HG03103 (cell line): ENCODE measurements around the gene PPP1R14D.
"Not testable (repeated sequence)": the region's sequence is repeated elsewhere in the genome, so short reads cannot be mapped to it uniquely, and the experiment has no call there.

Experiments
- ATAC-seq: cut with Tn5 transposase; IDR thresholded peaks from one replicate; pipeline ENCODE4 v1.9.1; 2021; ENCODE audit warnings: low read depth; ENCODE audit not compliant: unreplicated experiment

PPP1R14D gene, protein sequence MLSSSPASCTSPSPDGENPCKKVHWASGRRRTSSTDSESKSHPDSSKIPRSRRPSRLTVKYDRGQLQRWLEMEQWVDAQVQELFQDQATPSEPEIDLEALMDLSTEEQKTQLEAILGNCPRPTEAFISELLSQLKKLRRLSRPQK

DNA sequence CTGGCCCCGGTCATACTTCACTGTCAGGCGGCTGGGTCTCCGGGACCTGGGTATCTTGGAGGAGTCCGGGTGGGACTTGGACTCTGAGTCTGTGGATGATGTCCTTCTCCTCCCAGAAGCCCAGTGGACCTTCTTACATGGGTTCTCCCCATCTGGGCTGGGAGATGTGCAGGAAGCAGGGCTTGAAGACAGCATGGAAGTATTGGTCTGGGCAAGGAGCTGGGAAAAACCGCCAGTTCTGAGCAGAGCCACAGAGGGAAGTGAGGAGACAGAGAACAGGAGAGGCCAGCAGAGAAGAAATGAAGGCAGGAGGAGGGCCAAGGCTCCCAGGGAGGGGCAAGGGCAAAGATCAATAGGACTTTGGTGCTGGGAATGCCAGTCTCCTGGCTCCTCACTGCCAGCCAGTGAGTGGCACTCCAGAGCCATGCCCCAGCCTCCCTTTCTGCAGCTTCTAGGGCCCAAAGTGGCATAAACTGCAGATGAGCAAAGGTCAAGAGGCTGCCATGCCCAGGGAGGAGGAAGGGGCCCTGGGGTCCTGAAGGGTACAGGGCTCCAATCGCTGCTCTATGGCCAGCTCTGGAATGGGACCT, at the start of gene PPP1R14D:
Gene PPP1R14D, minus strand, starts transcription at position 262 of the 590 bp plus-strand sequence. Its CDS starts 67 bp downstream, at position 195.
- ATAC-seq = no peak

DNA sequence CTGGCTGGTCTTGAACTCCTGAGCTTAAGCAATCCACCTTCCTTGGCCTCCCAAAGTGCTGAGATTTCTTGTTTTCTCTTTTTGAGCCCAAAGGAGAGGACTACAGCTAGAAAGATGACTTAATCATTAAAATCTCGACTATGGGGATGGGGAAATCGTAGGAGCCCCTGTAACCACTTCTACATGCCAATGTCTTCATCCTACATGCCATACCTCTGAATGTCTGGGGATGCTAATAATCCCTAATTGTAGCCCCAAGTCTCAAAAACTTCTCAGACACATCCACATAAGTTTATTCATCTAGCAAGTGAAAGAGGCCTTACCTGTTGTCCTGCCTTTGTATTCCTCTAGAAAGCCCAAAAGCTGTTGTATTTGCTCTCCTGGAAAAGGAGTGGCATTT, 49.2 kb upstream of the PPP1R14D start:
- ATAC-seq = no peak

DNA sequence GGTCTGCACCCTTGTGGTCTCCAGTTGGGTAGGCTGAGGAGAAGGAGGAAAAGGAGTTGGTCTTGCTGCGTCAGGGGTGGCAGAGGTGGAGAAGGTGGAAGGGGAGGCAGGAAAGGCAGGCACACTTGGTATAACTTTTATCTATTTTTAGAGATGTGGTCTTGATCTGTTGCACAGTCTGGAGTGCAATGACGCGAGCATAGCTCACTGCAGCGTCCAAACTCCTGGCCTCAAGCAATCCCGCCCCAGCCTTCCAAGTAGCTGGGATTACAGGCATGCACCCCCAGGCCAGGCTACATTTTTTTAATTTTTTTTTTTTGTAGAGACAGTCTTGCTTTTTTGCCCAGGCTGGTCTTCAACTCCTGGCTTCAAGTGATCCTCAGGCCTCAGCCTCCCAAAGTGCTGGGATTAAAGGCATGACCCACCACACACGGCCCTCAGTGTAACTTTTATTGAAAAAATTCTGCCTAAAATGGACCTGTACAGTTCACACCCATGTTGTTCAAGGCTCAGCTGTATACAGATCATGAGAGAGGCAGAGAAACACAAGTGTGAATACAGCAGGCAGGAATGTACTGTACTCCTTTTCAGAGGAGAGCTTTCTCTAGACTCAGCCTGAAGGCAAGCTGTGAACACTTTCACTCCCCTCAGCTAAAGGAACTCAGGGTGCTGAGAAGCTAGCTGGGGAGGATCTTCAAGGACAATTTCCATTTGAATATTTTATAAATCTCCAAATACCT, 47.7 kb upstream of the PPP1R14D start:
- ATAC-seq = no peak

DNA sequence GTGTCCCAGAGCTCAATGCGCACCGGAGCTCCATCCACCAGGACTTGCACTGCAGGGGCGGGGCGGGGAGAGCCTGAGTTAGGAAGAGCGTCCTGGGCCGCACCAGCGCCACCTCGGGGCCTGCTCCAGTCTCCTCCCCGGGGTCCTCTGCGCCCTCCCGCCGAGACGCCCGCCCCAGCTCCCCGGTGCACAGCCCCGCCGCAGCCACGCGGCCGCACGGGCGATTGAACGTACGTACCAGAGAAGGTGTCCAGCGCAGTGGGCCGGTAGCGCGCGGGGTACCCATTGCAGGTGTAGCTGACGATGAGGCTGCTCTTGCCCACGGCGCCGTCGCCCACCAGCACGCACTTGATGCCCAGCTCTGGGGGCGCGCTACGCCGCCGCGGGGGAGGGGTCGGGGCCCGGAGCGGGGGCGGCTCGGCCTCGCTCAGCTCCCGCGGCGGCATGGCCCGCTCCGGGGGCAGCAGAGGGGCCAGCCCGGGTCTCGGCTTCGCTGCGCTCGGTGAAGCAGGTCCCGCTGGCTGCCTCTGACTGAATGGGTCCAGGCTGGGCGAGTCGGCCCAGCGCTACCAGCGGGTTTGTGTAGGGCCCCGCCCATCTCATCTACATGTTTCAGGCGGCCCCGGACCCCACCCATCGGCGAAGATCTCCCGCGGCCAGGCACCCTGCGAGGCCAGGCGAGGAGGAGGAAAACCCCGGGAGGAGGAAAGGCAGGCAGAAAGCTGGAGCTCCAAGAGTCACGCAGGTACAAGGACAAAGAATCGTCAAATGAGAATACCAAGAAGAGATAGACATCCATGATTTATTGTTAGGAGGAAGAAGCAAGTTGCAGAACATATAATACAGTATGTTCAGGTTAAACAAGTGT, 45.4 kb upstream of the PPP1R14D start, which contains the start of gene RHOV:
Gene RHOV, minus strand, starts transcription at position 541 of the 868 bp plus-strand sequence. Its CDS starts 95 bp downstream, at position 446.
- peak; percentile 59 for ATAC-seq

DNA sequence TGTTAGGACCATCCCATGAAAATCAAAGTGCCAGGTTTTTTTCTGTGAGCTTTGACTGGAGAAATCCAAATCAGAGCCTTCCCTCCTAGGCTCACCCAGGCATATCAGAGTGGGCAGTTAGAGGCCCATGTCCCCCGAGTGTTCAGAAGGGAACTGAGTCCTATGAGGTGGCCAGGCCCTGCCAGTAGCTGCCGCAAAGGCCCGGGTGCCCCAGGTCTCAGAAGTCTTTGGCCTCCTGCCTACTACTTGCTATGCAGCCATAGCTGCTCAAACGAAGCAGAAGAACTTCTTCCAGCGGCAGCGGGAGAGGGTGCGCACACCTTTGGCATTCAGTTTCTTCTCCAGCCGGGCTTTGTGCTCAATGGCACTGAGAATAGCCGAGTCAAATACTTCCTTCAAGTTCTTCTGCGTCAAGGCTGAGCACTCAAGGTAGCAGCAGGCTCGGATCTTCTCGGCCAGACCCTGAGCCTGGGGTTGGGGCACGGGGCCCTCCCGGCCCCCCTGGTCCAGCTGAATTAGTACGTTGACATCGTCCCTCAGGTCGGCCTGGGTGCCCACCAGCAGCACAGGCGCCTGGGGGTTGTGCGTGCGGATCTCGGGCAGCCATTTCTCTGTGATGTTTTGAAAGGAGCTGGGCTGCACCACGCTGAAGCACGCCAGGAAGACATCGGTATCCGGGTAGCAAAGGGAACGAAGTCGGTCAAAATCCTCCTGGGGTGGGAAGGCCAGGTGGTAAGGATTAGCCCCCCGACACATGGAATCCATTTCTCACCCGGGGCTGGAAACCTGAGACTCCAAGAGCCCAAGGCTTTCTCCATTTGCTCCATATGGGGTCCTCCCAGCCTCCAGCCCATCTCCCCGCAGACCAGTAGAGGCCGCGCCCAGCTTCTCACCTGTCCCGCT, 44.5 kb upstream of the PPP1R14D start:
- ATAC-seq = no peak

DNA sequence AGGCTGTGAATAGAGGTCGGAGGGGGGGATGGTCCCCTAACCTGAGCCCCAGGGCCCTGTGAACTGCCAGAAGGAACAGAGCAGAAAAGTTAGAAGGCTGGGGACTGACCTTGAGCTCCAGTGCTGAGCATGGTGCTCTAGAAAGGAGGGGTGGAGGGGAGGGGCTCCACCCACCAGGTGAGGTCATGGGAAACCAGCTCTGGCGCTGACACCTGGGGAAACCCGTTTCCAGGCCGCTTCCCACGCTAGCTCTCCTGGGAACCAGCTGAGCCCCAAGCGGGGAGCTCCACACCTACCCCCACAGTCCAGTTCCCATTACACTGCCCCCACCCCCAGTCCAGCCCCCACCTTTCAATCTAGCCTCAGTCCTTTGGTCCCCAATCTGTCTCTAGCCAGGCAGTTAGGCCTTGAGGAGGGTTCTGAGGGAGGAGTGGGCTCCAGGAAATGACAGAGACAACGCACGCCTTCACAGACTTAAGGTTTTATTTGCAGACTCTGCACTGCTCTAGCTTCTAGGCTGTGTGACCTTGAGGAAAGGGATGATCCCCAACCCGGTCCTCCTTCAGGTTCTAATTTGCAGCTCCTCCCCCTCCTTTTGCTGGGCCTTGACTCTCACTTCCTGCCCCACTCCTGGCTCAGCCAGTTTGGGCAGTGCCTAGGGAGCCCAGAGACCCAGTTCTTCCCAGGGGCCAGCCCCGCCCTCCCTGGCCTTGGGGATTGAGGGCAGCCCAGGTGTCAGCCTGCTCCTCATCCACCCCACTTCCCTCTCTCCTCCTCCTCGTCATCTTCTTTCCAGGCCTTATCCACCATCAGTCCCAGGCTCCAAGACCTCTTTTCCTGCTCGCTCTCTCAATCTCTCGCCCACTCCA, 43.5 kb upstream of the PPP1R14D start:
- no peak for ATAC-seq

DNA sequence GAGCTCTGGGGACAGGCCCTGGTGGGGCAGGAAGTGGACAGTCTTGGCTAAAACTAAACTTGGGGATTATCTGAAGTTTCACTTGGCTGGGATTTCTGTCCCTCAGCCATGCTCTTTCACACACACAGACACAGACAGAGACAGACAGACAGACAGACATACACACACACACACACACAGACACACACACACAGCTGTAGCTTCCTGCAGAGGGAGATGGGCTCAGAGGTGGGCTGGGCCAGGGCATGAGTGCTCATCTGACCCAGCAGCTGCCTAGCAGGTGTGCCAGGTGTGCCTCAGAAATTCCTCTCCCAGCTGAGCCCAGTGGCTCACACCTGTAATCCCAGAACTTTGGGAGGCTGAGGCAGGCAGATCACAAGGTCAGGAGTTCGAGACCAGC, 42.2 kb upstream of the PPP1R14D start:
- ATAC-seq = no peak

DNA sequence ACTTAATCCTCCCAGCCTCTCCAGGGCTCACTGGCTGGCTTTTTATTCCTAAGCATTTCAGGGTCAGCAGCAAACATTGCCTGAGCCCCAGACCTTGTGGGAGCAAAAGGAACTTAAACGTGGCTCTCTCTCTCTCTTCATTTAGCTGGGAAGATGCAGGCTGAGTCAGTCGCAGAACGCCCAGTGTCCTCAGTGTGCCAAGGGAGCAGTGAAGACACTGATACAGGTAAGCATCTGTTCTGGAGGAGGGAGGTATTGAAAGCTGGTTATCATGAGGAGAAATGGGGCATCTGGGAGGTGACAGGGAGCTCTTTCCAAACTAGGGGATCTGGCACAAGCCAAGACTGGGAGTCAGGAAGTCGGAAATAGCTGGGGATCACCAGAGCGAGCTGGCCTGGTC, 41.2 kb upstream of the PPP1R14D start:
- no peak for ATAC-seq

DNA sequence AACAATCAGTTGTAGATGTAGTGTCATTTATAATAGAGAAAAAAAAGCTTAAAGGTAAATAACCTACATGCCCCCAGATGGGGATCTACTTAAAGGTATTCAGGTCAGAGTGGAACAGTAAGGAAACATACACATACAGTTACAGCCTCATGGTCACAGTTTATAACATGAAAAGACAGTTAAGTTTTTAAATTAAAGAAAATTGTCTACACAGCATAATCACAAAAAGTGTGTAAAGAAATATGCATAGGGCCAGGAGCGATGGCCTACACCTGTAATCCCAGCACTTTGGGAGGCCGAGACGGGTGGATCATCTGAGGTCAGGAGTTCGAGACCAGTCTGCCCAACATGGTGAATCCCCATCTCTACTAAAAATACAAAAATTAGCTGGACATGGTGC, 38.7 kb upstream of the PPP1R14D start:
- no peak for ATAC-seq

DNA sequence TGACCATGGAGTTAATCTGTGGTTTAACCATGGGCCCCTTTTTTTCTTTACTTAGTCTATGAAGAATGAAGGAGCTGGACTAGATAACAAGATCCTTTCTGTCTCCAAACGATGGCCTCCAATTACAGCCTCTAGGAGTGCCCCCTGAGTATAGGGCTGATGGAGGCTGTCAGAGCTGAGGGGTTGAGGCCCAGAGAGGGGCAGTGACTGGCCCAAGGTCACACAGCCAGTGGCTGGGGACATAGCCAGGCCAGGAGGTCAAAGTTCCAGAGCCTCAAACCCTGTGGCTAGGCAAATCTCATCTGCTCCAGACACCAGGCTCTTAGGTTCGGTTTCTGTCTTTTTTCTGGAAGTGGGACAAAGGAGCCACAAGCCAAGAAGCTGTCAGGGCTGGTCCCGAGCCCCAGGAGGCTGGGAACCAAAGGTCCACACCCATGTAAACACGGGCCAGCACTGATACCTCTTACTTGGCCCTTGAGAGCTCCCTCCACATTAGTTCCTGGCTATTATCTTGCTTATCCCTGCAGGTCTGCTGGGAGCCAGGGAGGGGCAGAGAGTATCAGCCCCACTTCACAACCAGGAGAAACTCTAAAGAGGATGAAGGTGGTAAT, 35.3 kb upstream of the PPP1R14D start:
- no peak for ATAC-seq

DNA sequence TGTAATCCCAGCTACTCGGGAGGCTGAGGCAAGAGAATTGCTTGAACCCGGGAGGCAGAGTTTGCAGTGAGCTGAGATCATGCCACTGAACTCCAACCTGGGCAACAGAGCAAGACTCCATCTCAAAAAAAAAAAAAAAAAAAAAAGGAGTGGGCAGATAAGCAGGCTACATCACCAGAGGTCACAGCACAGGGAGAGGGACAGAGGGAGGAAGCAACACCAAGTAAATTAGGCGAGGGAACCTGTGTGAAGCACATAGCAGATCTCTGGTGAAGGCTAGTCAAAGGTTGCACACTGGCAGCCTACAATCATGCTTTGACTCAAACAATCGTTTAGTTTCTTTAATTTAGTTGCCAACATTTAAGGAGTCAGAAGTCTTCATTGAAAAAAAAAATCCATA, 32.6 kb upstream of the PPP1R14D start:
- not testable (repeated sequence) for ATAC-seq

DNA sequence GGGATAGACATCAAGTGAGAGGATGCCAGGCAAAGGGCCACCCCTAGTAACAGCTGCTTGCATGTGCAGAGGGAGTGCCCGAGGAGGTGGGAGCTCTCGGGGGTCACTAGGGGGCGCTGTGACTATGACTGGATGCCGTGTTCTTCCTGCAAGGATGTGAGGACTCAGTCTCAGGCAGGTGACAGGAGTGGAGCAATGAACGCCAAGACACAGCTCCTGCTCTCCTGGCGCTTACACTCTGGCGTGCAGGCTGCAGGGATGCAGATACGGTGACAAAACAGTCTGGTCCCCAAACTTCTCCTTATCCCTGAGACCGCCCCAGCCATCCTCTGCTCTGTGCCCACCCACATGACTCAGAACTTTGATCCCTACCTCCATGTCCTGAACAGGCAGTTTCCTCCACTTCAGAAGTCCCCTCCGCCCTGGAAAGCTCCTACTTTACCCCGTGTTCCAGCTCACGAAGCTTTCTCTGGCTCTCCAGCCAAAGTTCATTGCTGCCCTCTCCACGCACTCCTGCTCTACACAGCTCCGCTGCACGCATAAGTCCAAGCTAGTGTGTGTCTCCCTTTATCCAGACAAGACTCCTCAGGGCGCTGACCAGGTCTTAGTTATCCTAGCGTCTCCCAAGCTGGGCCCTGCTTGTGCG, 30.8 kb upstream of the PPP1R14D start:
- no peak for ATAC-seq

DNA sequence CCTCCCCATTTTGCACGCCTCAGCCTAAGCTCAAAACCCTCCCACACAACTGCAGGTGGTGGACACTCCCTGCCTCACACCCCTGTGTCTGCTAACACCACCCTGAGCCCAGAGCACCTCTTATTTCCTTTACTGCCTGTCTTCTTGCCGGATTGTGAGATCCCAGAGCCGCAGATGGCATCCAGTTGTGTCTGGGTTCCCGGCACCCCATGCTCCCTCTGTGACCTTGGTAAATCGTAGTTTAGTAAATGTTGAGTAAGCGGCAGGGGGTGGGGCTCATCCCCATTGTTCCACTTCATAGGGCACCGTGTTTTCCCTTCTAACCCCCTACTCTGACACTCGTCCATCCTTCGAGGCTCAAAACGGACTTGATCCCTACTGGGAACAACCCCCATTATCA, 30.2 kb upstream of the PPP1R14D start:
- no peak for ATAC-seq

DNA sequence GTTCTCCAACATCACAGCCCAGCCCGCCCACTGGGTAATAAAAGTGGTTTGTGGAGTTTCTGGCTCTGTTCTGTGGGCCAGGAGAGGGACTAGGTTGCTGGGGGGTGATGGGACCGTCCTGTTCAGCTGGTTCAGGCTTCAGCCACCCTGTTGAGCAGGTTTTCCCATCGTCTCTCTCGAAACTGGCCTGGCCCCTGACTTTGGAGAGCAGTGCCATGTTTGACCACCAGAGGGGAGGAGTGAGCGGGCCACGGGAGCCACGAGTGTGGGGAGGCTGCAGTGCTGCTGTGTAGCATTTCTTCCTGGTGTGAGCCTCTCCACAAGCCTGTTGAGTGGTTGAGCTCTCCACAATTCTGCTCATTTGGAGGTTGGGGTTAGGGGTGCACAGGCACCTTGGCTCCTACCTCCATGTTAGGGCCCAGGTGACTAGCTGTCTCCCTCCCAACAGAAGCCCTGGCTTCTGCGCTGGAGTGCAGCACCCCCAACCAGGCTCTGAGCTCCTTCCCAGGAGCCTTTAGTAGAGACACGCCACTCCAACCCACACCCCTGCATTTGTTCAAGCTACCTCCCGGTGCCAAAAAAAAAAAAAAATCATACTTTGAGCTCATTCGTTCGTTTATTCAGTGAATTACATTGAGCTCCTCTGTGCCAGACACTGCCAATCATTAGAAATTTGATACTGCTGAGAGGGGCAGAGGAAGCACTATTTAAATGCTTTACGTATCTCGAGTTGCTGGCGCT, 29.3 kb upstream of the PPP1R14D start:
- no peak for ATAC-seq

DNA sequence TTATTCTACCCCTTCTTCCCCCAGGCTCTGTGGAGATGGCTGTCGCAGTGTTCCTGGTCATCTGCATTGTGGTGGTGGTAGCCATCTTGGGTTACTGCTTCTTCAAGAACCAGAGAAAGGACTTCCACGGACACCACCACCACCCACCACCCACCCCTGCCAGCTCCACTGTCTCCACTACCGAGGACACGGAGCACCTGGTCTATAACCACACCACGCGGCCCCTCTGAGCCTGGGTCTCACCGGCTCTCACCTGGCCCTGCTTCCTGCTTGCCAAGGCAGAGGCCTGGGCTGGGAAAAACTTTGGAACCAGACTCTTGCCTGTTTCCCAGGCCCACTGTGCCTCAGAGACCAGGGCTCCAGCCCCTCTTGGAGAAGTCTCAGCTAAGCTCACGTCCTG, 28.2 kb upstream of the PPP1R14D start:
- ATAC-seq = no peak

DNA sequence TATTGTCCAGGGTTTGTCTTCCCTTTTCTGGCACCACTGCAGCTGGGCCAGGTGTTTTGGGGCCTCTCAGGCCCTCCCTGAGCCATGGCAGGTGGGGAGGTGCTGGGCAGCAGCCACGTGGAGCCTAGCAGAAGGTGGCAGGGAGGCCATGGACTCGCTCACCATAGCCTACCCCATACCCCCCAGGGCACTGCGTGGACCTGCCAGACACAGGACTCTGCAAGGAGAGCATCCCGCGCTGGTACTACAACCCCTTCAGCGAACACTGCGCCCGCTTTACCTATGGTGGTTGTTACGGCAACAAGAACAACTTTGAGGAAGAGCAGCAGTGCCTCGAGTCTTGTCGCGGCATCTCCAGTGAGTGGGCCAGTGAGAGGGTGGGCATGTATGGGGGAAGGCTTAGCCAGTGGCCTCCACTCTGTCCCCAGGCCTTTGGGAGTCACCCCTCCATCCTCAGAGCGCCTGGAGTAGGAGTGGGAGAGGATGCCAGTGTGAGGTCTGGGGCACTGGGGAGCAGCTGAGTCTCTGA, 27.3 kb upstream of the PPP1R14D start:
- no peak for ATAC-seq

DNA sequence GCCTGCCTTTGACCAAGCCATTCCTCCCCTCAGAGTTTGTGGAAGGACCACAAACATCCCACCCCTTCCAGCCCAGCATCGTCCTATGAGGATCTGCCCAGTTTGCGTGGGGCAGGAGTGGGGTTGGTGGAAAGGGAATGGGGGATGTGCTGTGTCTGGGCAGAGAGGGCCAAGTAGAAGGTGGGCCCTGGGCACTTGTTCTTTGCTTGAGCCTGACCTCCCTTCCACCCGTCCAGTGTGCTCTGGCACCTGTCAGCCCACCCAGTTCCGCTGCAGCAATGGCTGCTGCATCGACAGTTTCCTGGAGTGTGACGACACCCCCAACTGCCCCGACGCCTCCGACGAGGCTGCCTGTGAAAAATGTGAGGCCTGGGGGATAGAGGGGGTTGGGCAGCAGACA, 25.7 kb upstream of the PPP1R14D start:
- ATAC-seq = no peak
